Jurkat, Clone E6-1 (cell line): ENCODE data around the gene F11. TPM values are rescaled to one million over a fixed set of nuclear protein-coding genes. Genes with fewer than 3 reads are reported as not detected.
"Not testable (repeated sequence)": the region's sequence is repeated elsewhere in the genome, so short reads cannot be mapped to it uniquely, and the experiment has no call there.

Experiments used
- DNase-seq: peaks from one replicate; pipeline ENCODE4 v3.0.0-alpha.2; 2011; ENCODE audit warnings: low read depth, low spot score
- H3K4me3 ChIP-seq: 2 replicates; pipeline ENCODE4 v1.5.1; 2011; ENCODE audit warnings: mild to moderate bottlenecking, low read length, control low read depth, moderate library complexity
- polyA plus RNA-seq: library from polyadenylated mRNA; unstranded; fragments of >200 nt; gene quantifications from one replicate; pipeline ENCODE4 v1.2.1, GENCODE V29; 2012; ENCODE audit warnings: missing spikeins; ENCODE audit not compliant: insufficient read length, insufficient read depth

The F11 gene
- not detected for polyA plus RNA-seq

GRCh38 chr4:186265683-186266652 is at the start of gene F11:
F11 (plus strand) TSS chr4:186266189; CDS start chr4:186267137, 948 bp downstream.
- DNase-seq, result no peak
- no peak within 1 kb of the TSS for H3K4me3 ChIP-seq

GRCh38 chr4:186216465-186217024 is 49.4 kb upstream of the F11 start:
- DNase-seq, result no peak
- H3K4me3 ChIP-seq, result no peak overlapping the region

- peak; percentile 12 for DNase-seq
- H3K4me3 ChIP-seq, result no peak overlapping the region
These were observed 48.2 kb upstream of the F11 start for GRCh38 chr4:186217733-186218293.

GRCh38 chr4:186221624-186222023 is 44.4 kb upstream of the F11 start:
- no peak overlapping the region for H3K4me3 ChIP-seq
- DNase-seq, result no peak

GRCh38 chr4:186225848-186226247 is 40.1 kb upstream of the F11 start:
- DNase-seq, result no peak
- no peak overlapping the region for H3K4me3 ChIP-seq

GRCh38 chr4:186226521-186227189 is 39.3 kb upstream of the F11 start:
- no peak for DNase-seq

GRCh38 chr4:186227221-186227620 is 38.8 kb upstream of the F11 start, which contains the start of gene KLKB1:
KLKB1 (plus strand) TSS chr4:186227507; CDS start chr4:186228196, 689 bp downstream.
- DNase-seq, result no peak
- no peak within 1 kb of the TSS for H3K4me3 ChIP-seq

More at GRCh38 chr4:186226521-186227189, 39.3 kb upstream of the F11 start:
- no peak overlapping the region for H3K4me3 ChIP-seq

GRCh38 chr4:186227744-186228513 is 38.1 kb upstream of the F11 start:
- H3K4me3 ChIP-seq, result no peak overlapping the region
- no peak for DNase-seq

- no peak overlapping the region for H3K4me3 ChIP-seq
- no peak for DNase-seq
These were observed 37.5 kb upstream of the F11 start for GRCh38 chr4:186228514-186228894.

- no peak overlapping the region for H3K4me3 ChIP-seq
- no peak for DNase-seq
These were observed 31.6 kb upstream of the F11 start for GRCh38 chr4:186234367-186234766.

- no peak for DNase-seq
- no peak overlapping the region for H3K4me3 ChIP-seq
These were observed 29.9 kb upstream of the F11 start for GRCh38 chr4:186236126-186236525.

- no peak overlapping the region for H3K4me3 ChIP-seq
- no peak for DNase-seq
These were observed 25.5 kb upstream of the F11 start for GRCh38 chr4:186240452-186240847.

- no peak overlapping the region for H3K4me3 ChIP-seq
- no peak for DNase-seq
These were observed 25.0 kb upstream of the F11 start for GRCh38 chr4:186240848-186241491.

- H3K4me3 ChIP-seq, result no peak overlapping the region
- DNase-seq, result no peak
These were observed 24.4 kb upstream of the F11 start for GRCh38 chr4:186241616-186242015.

- not testable (repeated sequence) for H3K4me3 ChIP-seq
These were observed 24.0 kb upstream of the F11 start for GRCh38 chr4:186242031-186242430.

GRCh38 chr4:186243331-186243730 is 22.7 kb upstream of the F11 start:
- no peak overlapping the region for H3K4me3 ChIP-seq

More at GRCh38 chr4:186242031-186242430, 24.0 kb upstream of the F11 start:
- not testable (repeated sequence) for DNase-seq

GRCh38 chr4:186244835-186245234 is 21.2 kb upstream of the F11 start:
- no peak for DNase-seq

More at GRCh38 chr4:186243331-186243730, 22.7 kb upstream of the F11 start:
- DNase-seq, result no peak

GRCh38 chr4:186247062-186247752 is 18.8 kb upstream of the F11 start:
- not testable (repeated sequence) for H3K4me3 ChIP-seq, DNase-seq

More at GRCh38 chr4:186244835-186245234, 21.2 kb upstream of the F11 start:
- no peak overlapping the region for H3K4me3 ChIP-seq
